GM12878 (cell line): Measurements from ENCODE around the gene SH3D19. TPM values are rescaled to one million over a fixed set of nuclear protein-coding genes. Genes with fewer than 3 reads are reported as not detected.

ENCODE experiments used
- ATAC-seq: fragments of 200-7000 bp; cut with Tn5 transposase; 3 replicates; pipeline ENCODE4 v1.9.1; 2020; ENCODE audit warnings: mild to moderate bottlenecking, moderate library complexity
- BruUV-seq: library from RNA; stranded (reverse); fragments of 400-500 nt; replicated peaks from 2 replicates; lab custom pipeline; 2021; lab: Mats Ljungman, UMichigan
- CTCF ChIA-PET: fragments of 300-600 bp; sonication (Branson Sonifier 250); formaldehyde crosslinking; extraction: SDS; loops from one replicate; lab custom pipeline; 2021; ENCODE audit warnings: inconsistent platforms; lab: Yijun Ruan, JAX
- POLR2A ChIA-PET: fragments of 350-600 bp; formaldehyde crosslinking; extraction: SDS; loops from one replicate; lab custom pipeline; 2021; ENCODE audit warnings: inconsistent platforms; lab: Charles Lee
- RAD21 ChIA-PET: fragments of 300-600 bp; sonication (Branson Sonifier 250); formaldehyde crosslinking; loops from one replicate; lab custom pipeline; 2023; ENCODE audit warnings: antibody characterized with exemption; ENCODE audit not compliant: unreplicated experiment; lab: Charles Lee
- SMC1A ChIA-PET: fragments of 300-600 bp; sonication (Branson Sonifier 250); formaldehyde crosslinking; loops from one replicate; lab custom pipeline; 2023; ENCODE audit not compliant: unreplicated experiment, uncharacterized antibody; lab: Charles Lee
- DNase-seq: peaks from one replicate; pipeline ENCODE4 v3.0.0-alpha.2; 2011; ENCODE audit warnings: low read depth, low spot score
- FAIRE-seq: peaks from 3 replicates; lab custom pipeline; 2011; peaks lifted over from hg19 to GRCh38; lab: Jason Lieb, UNC
- H2AFZ ChIP-seq: 2 replicates; pipeline ENCODE4 v1.6.0; 2011; ENCODE audit warnings: low read depth, low read length, control low read depth; ENCODE audit not compliant: control insufficient read depth
- H3K27ac ChIP-seq: 2 replicates; pipeline ENCODE4 v1.5.1; 2011; ENCODE audit warnings: control low read depth; ENCODE audit not compliant: control insufficient read depth, insufficient read depth
- H3K27me3 ChIP-seq, 2 experiments: replicated peaks in 1 of 2; 2 replicates each; pipeline versions ENCODE4 v1.6.0 to v1.6.1; 2011; ENCODE audit warnings: low read length in 1 of 2; ENCODE audit not compliant: control insufficient read depth in 2 of 2, insufficient read depth in 2 of 2
- H3K36me3 ChIP-seq, 2 experiments: 2 replicates each; pipeline ENCODE4 v1.5.1; 2011; ENCODE audit warnings: low read length in 1 of 2; ENCODE audit not compliant: control insufficient read depth in 2 of 2, insufficient read depth in 2 of 2
- H3K4me1 ChIP-seq: 2 replicates; pipeline ENCODE4 v1.6.1; 2011; ENCODE audit warnings: mild to moderate bottlenecking, low read length, moderate library complexity, mixed read lengths; ENCODE audit not compliant: control insufficient read depth, insufficient read depth
- H3K4me2 ChIP-seq: 2 replicates; pipeline ENCODE4 v1.6.0; 2011; ENCODE audit warnings: control low read depth; ENCODE audit not compliant: control insufficient read depth, insufficient read depth
- H3K4me3 ChIP-seq: fragments of 200-600 bp; sonication (generic); 2 replicates; pipeline ENCODE4 v1.5.1; 2016
- H3K79me2 ChIP-seq: 2 replicates; pipeline ENCODE4 v1.6.0; 2011; ENCODE audit warnings: low read length; ENCODE audit not compliant: control insufficient read depth, insufficient read depth
- H3K9ac ChIP-seq: 2 replicates; pipeline ENCODE4 v1.8.0; 2011; ENCODE audit warnings: low read length, control low read depth, mixed read lengths; ENCODE audit not compliant: control insufficient read depth, insufficient read depth
- H3K9me3 ChIP-seq: replicated peaks from 3 replicates; pipeline ENCODE4 v1.5.1; 2011; ENCODE audit warnings: mild to moderate bottlenecking, low read length; ENCODE audit not compliant: control insufficient read depth, insufficient read depth
- H4K20me1 ChIP-seq: 2 replicates; pipeline ENCODE4 v1.6.0; 2011; ENCODE audit not compliant: control insufficient read depth, insufficient read depth
- ASH2L ChIP-seq: fragments of 300-600, 200-600 bp; sonication (generic); IDR thresholded peaks from 2 replicates; pipeline ENCODE4 v1.6.1; 2017; ENCODE audit warnings: low read depth, mild to moderate bottlenecking, borderline replicate concordance
- BCLAF1 ChIP-seq: fragments of 450-650 bp; IDR thresholded peaks from 2 replicates; pipeline ENCODE4 v1.6.1; 2017; ENCODE audit warnings: antibody characterized with exemption, mild to moderate bottlenecking, moderate library complexity
- CEBPB ChIP-seq, 2 experiments: fragments of 150-350 bp in 1 of 2; IDR thresholded peaks; 2 replicates each; pipeline ENCODE4 v1.6.1; 2012 to 2014; ENCODE audit warnings: low read depth in 2 of 2, low read length in 2 of 2, borderline replicate concordance in 1 of 2, inconsistent platforms in 1 of 2
- CTCF ChIP-seq, 3 experiments: IDR thresholded peaks in 2 of 3; conservative IDR thresholded peaks in 1 of 3; 2 replicates each; pipeline ENCODE4 v1.5.1; 2011; ENCODE audit warnings: low read depth in 3 of 3, low read length in 3 of 3, mild to moderate bottlenecking in 3 of 3, control low read depth in 2 of 3, moderate library complexity in 2 of 3, inconsistent platforms in 1 of 3, mixed read lengths in 1 of 3; ENCODE audit not compliant: control insufficient read depth in 2 of 3, insufficient read depth in 1 of 3; ENCODE audit errors: extremely low read depth in 1 of 3
- DPF2 ChIP-seq: fragments of 450-650 bp; IDR thresholded peaks from 2 replicates; pipeline ENCODE4 v1.6.1; 2017; ENCODE audit warnings: mild to moderate bottlenecking
- MTA2 ChIP-seq: fragments of 450-650 bp; IDR thresholded peaks from 2 replicates; pipeline ENCODE4 v1.6.1; 2016; ENCODE audit warnings: low read depth, mild to moderate bottlenecking, moderate library complexity
- RELA ChIP-seq: fragments of 450-650 bp; IDR thresholded peaks from 2 replicates; pipeline ENCODE4 v1.8.0; 2014; ENCODE audit warnings: borderline replicate concordance; ENCODE audit not compliant: partially characterized antibody
- RELB ChIP-seq: fragments of 450-650 bp; IDR thresholded peaks from 2 replicates; pipeline ENCODE4 v1.6.1; 2017; ENCODE audit warnings: low read depth, mild to moderate bottlenecking, moderate library complexity
- SP1 ChIP-seq: IDR thresholded peaks from one replicate; pipeline ENCODE4 v1.6.1; 2011; ENCODE audit warnings: low read depth, low read length
- WRNIP1 ChIP-seq: IDR thresholded peaks from 2 replicates; pipeline ENCODE4 v1.6.1; 2011; ENCODE audit warnings: low read depth, low read length, improper control_type of control experiment, borderline replicate concordance
- ZNF207 ChIP-seq: fragments of 450-650 bp; IDR thresholded peaks from 2 replicates; pipeline ENCODE4 v1.6.1; 2014; ENCODE audit warnings: antibody characterized with exemption, mild to moderate bottlenecking, borderline replicate concordance
- WGBS: methylation state at CpG from one replicate; pipeline ENCODE4 v1.1.6; 2016; ENCODE audit warnings: low lambda C conversion rate; ENCODE audit not compliant: insufficient replicate concordance, insufficient coverage; ENCODE audit errors: missing lambda C conversion rate; 5-methylcytosine and 5-hydroxymethylcytosine counted together
- in situ Hi-C: fragments of 300-500 bp; cut with MboI; formaldehyde crosslinking; loops from 9 replicates; pipeline ENCODE4 v1.14.3; 2018; ENCODE audit warnings: mixed read lengths
- intact Hi-C: fragments of 100-400 bp; cut with micrococcal nuclease; formaldehyde crosslinking; loops from one replicate; pipeline ENCODE4 v1.14.2; 2022; ENCODE audit not compliant: unreplicated experiment
- polyA plus RNA-seq, 11 experiments: library from polyadenylated mRNA; depleted of rRNA in 4 of 11; unstranded in 6 of 11; stranded (reverse) in 5 of 11; fragments of >200 nt; fragmentation: Nextera tagmentation in 4 of 11; fragmentation: Illumina TruSeq in 1 of 11; extraction: Ambion mirVana in 4 of 11; extraction: Trizol in 1 of 11; gene quantifications; 1 replicate in 1 of 11; 2 replicates in 10 of 11; pipeline versions ENCODE4 v1.2.1 to v1.2.3, GENCODE V29; 2011 to 2016; ENCODE audit warnings: inconsistent platforms in 2 of 11, missing spikeins in 2 of 11, low read depth in 1 of 11
- total RNA-seq, 4 experiments: library from RNA; depleted of rRNA in 3 of 4; stranded (reverse); fragments of >200 nt in 3 of 4; fragmentation: Illumina TruSeq in 1 of 4; extraction: Trizol in 1 of 4; gene quantifications; 2 replicates each; pipeline versions ENCODE4 v1.2.1 to v1.2.3, GENCODE V29; 2013 to 2021
- TF ChIP-seq, protein P1 (sequence below): IDR thresholded peaks from 2 replicates; pipeline ENCODE4 v1.6.1; 2012; ENCODE audit warnings: low read length, inconsistent platforms
- TF ChIP-seq, protein P2 (sequence below): fragments of 450-650 bp; formaldehyde crosslinking; IDR thresholded peaks from 2 replicates; pipeline ENCODE4 v1.5.0; 2022; ENCODE audit warnings: mild to moderate bottlenecking, missing genetic modification characterization

The SH3D19 gene
- total and polyA plus RNA-seq, 10 of the 15 experiments (the other 5 are each of a cell fraction or from before 2014, with no cell fraction given), result 0.03 to 6.9 (median 0.33) TPM; not detected in 3

DNA sequence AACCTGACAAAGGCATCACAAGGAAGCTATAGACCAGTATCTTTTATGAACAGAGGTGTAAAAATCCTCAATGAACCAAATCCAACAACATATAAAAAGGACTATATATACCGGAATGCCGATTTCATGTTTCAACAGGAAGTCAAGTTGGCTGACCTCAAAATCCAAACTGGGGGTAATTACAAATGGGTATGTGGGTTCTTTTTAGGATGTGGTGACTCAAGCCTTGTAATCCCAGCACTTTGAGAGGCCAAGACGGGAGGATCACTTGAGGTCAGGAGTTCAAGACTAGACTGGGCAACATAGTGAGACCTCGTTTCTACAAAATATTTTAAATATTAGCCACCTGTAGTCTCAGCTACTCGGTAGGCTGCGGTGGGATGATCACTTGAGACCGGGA lies 38.0 kb downstream of the SH3D19 start:
- ChIA-PET CTCF (no interaction called here), RAD21 (no interaction called here), SMC1A (no interaction called here), POLR2A (no interaction called here)
- FAIRE-seq (no peak), ATAC-seq (no peak), DNase-seq (no peak)
- Histone ChIP-seq H3K4me3 (no peak overlapping the region), H3K27me3 (no peaks in the 10 kb centered on the region), H3K4me2 (no peak overlapping the region), H3K36me3 (no peaks in the 10 kb centered on the region), H3K9me3 (no peaks in the 10 kb centered on the region), H3K9ac (no peak overlapping the region), H4K20me1 (no peaks in the 10 kb centered on the region), H2AFZ (no peak overlapping the region), H3K4me1 (no peaks in the 10 kb centered on the region), H3K79me2 (no peaks in the 10 kb centered on the region), H3K27ac (no peak overlapping the region)
- 70% methylated on average over 7 of the region's 7 CpGs for WGBS
- in situ Hi-C loops, result no loop called here
- BruUV-seq, result no TSS peak
- intact Hi-C loops, result no loop called here
- no peak for TF ChIP-seq RELA
- TF ChIP-seq RELB, result no peak
- TF ChIP-seq, protein P1, sequence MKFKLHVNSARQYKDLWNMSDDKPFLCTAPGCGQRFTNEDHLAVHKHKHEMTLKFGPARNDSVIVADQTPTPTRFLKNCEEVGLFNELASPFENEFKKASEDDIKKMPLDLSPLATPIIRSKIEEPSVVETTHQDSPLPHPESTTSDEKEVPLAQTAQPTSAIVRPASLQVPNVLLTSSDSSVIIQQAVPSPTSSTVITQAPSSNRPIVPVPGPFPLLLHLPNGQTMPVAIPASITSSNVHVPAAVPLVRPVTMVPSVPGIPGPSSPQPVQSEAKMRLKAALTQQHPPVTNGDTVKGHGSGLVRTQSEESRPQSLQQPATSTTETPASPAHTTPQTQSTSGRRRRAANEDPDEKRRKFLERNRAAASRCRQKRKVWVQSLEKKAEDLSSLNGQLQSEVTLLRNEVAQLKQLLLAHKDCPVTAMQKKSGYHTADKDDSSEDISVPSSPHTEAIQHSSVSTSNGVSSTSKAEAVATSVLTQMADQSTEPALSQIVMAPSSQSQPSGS, result no peak
- TF ChIP-seq CEBPB (IDR thresholded peaks at IDR 0.05; ENCODE audit: borderline replicate concordance in 1 of 2, low read depth in 2 of 2, low read length in 2 of 2), result no peak
- TF ChIP-seq MTA2, result no peak
- TF ChIP-seq ASH2L, result no peak
- TF ChIP-seq BCLAF1, result no peak
- no peak for TF ChIP-seq DPF2
- TF ChIP-seq WRNIP1, result no peak
- TF ChIP-seq, protein P2, sequence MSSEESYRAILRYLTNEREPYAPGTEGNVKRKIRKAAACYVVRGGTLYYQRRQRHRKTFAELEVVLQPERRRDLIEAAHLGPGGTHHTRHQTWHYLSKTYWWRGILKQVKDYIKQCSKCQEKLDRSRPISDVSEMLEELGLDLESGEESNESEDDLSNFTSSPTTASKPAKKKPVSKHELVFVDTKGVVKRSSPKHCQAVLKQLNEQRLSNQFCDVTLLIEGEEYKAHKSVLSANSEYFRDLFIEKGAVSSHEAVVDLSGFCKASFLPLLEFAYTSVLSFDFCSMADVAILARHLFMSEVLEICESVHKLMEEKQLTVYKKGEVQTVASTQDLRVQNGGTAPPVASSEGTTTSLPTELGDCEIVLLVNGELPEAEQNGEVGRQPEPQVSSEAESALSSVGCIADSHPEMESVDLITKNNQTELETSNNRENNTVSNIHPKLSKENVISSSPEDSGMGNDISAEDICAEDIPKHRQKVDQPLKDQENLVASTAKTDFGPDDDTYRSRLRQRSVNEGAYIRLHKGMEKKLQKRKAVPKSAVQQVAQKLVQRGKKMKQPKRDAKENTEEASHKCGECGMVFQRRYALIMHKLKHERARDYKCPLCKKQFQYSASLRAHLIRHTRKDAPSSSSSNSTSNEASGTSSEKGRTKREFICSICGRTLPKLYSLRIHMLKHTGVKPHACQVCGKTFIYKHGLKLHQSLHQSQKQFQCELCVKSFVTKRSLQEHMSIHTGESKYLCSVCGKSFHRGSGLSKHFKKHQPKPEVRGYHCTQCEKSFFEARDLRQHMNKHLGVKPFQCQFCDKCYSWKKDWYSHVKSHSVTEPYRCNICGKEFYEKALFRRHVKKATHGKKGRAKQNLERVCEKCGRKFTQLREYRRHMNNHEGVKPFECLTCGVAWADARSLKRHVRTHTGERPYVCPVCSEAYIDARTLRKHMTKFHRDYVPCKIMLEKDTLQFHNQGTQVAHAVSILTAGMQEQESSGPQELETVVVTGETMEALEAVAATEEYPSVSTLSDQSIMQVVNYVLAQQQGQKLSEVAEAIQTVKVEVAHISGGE (CRISPR knock-in tag), result no peak
- no peak for TF ChIP-seq CTCF (IDR thresholded peaks at IDR 0.05 in 2 of 3, conservative IDR thresholded peaks at IDR 0.05 in 1 of 3; ENCODE audit: control insufficient read depth in 2 of 3, extremely low read depth in 1 of 3, insufficient read depth in 1 of 3, low read depth in 3 of 3, low read length in 3 of 3)
- no peak for TF ChIP-seq ZNF207
- TF ChIP-seq SP1, result no peak
